GM12878 (cell line): ENCODE results near the gene PCDHGC4. TPM values are rescaled to one million over a fixed set of nuclear protein-coding genes. Genes with fewer than 3 reads are reported as not detected.

Experiments used
- ATAC-seq: fragments of 200-7000 bp; cut with Tn5 transposase; 3 replicates; pipeline ENCODE4 v1.9.1; 2020; ENCODE audit warnings: mild to moderate bottlenecking, moderate library complexity
- BruUV-seq: library from RNA; stranded (reverse); fragments of 400-500 nt; replicated peaks from 2 replicates; lab custom pipeline; 2021; lab: Mats Ljungman, UMichigan
- CTCF ChIA-PET: fragments of 300-600 bp; sonication (Branson Sonifier 250); formaldehyde crosslinking; extraction: SDS; loops from one replicate; lab custom pipeline; 2021; ENCODE audit warnings: inconsistent platforms; lab: Yijun Ruan, JAX
- POLR2A ChIA-PET: fragments of 350-600 bp; formaldehyde crosslinking; extraction: SDS; loops from one replicate; lab custom pipeline; 2021; ENCODE audit warnings: inconsistent platforms; lab: Charles Lee
- RAD21 ChIA-PET: fragments of 300-600 bp; sonication (Branson Sonifier 250); formaldehyde crosslinking; loops from one replicate; lab custom pipeline; 2023; ENCODE audit warnings: antibody characterized with exemption; ENCODE audit not compliant: unreplicated experiment; lab: Charles Lee
- SMC1A ChIA-PET: fragments of 300-600 bp; sonication (Branson Sonifier 250); formaldehyde crosslinking; loops from one replicate; lab custom pipeline; 2023; ENCODE audit not compliant: unreplicated experiment, uncharacterized antibody; lab: Charles Lee
- DNase-seq: peaks from one replicate; pipeline ENCODE4 v3.0.0-alpha.2; 2011; ENCODE audit warnings: low read depth, low spot score
- FAIRE-seq: peaks from 3 replicates; lab custom pipeline; 2011; peaks lifted over from hg19 to GRCh38; lab: Jason Lieb, UNC
- H2AFZ ChIP-seq: 2 replicates; pipeline ENCODE4 v1.6.0; 2011; ENCODE audit warnings: low read depth, low read length, control low read depth; ENCODE audit not compliant: control insufficient read depth
- H3K27ac ChIP-seq: 2 replicates; pipeline ENCODE4 v1.5.1; 2011; ENCODE audit warnings: control low read depth; ENCODE audit not compliant: control insufficient read depth, insufficient read depth
- H3K27me3 ChIP-seq, 2 experiments: replicated peaks in 1 of 2; 2 replicates each; pipeline versions ENCODE4 v1.6.0 to v1.6.1; 2011; ENCODE audit warnings: low read length in 1 of 2; ENCODE audit not compliant: control insufficient read depth in 2 of 2, insufficient read depth in 2 of 2
- H3K36me3 ChIP-seq, 2 experiments: 2 replicates each; pipeline ENCODE4 v1.5.1; 2011; ENCODE audit warnings: low read length in 1 of 2; ENCODE audit not compliant: control insufficient read depth in 2 of 2, insufficient read depth in 2 of 2
- H3K4me1 ChIP-seq: 2 replicates; pipeline ENCODE4 v1.6.1; 2011; ENCODE audit warnings: mild to moderate bottlenecking, low read length, moderate library complexity, mixed read lengths; ENCODE audit not compliant: control insufficient read depth, insufficient read depth
- H3K4me2 ChIP-seq: 2 replicates; pipeline ENCODE4 v1.6.0; 2011; ENCODE audit warnings: control low read depth; ENCODE audit not compliant: control insufficient read depth, insufficient read depth
- H3K4me3 ChIP-seq: fragments of 200-600 bp; sonication (generic); 2 replicates; pipeline ENCODE4 v1.5.1; 2016
- H3K79me2 ChIP-seq: 2 replicates; pipeline ENCODE4 v1.6.0; 2011; ENCODE audit warnings: low read length; ENCODE audit not compliant: control insufficient read depth, insufficient read depth
- H3K9ac ChIP-seq: 2 replicates; pipeline ENCODE4 v1.8.0; 2011; ENCODE audit warnings: low read length, control low read depth, mixed read lengths; ENCODE audit not compliant: control insufficient read depth, insufficient read depth
- H3K9me3 ChIP-seq: replicated peaks from 3 replicates; pipeline ENCODE4 v1.5.1; 2011; ENCODE audit warnings: mild to moderate bottlenecking, low read length; ENCODE audit not compliant: control insufficient read depth, insufficient read depth
- H4K20me1 ChIP-seq: 2 replicates; pipeline ENCODE4 v1.6.0; 2011; ENCODE audit not compliant: control insufficient read depth, insufficient read depth
- EGR1 ChIP-seq, 2 experiments: IDR thresholded peaks; 1 replicate in 1 of 2; 2 replicates in 1 of 2; pipeline ENCODE4 v1.6.1; 2011 to 2012; ENCODE audit warnings: low read depth in 2 of 2, low read length in 2 of 2, borderline replicate concordance in 1 of 2, mild to moderate bottlenecking in 1 of 2, moderate library complexity in 1 of 2
- ETV6 ChIP-seq, 2 experiments: fragments of 450-650 bp in 1 of 2; IDR thresholded peaks in 1 of 2; conservative IDR thresholded peaks in 1 of 2; 2 replicates each; pipeline ENCODE4 v1.6.1; 2014; ENCODE audit warnings: antibody characterized with exemption in 1 of 2, borderline replicate concordance in 1 of 2, low read depth in 1 of 2, mild to moderate bottlenecking in 1 of 2, moderate library complexity in 1 of 2
- IRF3 ChIP-seq: fragments of 450-650 bp; IDR thresholded peaks from 2 replicates; pipeline ENCODE4 v1.6.1; 2014; ENCODE audit warnings: mild to moderate bottlenecking
- PML ChIP-seq: IDR thresholded peaks from 2 replicates; pipeline ENCODE4 v1.6.1; 2012; ENCODE audit warnings: low read length, inconsistent platforms
- POLR2A ChIP-seq: IDR thresholded peaks from 2 replicates; pipeline ENCODE4 v1.6.1; 2011; ENCODE audit warnings: low read depth, mild to moderate bottlenecking, low read length
- ZBTB40 ChIP-seq: fragments of 450-650 bp; IDR thresholded peaks from 2 replicates; pipeline ENCODE4 v1.6.1; 2016; ENCODE audit warnings: mild to moderate bottlenecking, moderate library complexity, borderline replicate concordance
- ZNF207 ChIP-seq: fragments of 450-650 bp; IDR thresholded peaks from 2 replicates; pipeline ENCODE4 v1.6.1; 2014; ENCODE audit warnings: antibody characterized with exemption, mild to moderate bottlenecking, borderline replicate concordance
- WGBS: methylation state at CpG from one replicate; pipeline ENCODE4 v1.1.6; 2016; ENCODE audit warnings: low lambda C conversion rate; ENCODE audit not compliant: insufficient replicate concordance, insufficient coverage; ENCODE audit errors: missing lambda C conversion rate; 5-methylcytosine and 5-hydroxymethylcytosine counted together
- in situ Hi-C: fragments of 300-500 bp; cut with MboI; formaldehyde crosslinking; loops from 9 replicates; pipeline ENCODE4 v1.14.3; 2018; ENCODE audit warnings: mixed read lengths
- intact Hi-C: fragments of 100-400 bp; cut with micrococcal nuclease; formaldehyde crosslinking; loops from one replicate; pipeline ENCODE4 v1.14.2; 2022; ENCODE audit not compliant: unreplicated experiment
- polyA plus RNA-seq, 11 experiments: library from polyadenylated mRNA; depleted of rRNA in 4 of 11; unstranded in 6 of 11; stranded (reverse) in 5 of 11; fragments of >200 nt; fragmentation: Nextera tagmentation in 4 of 11; fragmentation: Illumina TruSeq in 1 of 11; extraction: Ambion mirVana in 4 of 11; extraction: Trizol in 1 of 11; gene quantifications; 1 replicate in 1 of 11; 2 replicates in 10 of 11; pipeline versions ENCODE4 v1.2.1 to v1.2.3, GENCODE V29; 2011 to 2016; ENCODE audit warnings: inconsistent platforms in 2 of 11, missing spikeins in 2 of 11, low read depth in 1 of 11
- total RNA-seq, 4 experiments: library from RNA; depleted of rRNA in 3 of 4; stranded (reverse); fragments of >200 nt in 3 of 4; fragmentation: Illumina TruSeq in 1 of 4; extraction: Trizol in 1 of 4; gene quantifications; 2 replicates each; pipeline versions ENCODE4 v1.2.1 to v1.2.3, GENCODE V29; 2013 to 2021

PCDHGC4 gene
- total and polyA plus RNA-seq, 10 of the 15 experiments (the other 5 are each of a cell fraction or from before 2014, with no cell fraction given), result 0.04 to 1.2 (median 0.52) TPM

GRCh38 chr5:141508440-141508797, 23.6 kb downstream of the PCDHGC4 start:
- in situ Hi-C loops, result no loop called here
- peak; percentile 2; the same call in 2 of the 3 replicates for ATAC-seq
- peak overlapping the region; percentile 78 for H3K4me2 ChIP-seq
- H2AFZ ChIP-seq, result peak overlapping the region; percentile 16; the same call in 1 of the 2 replicates
- TF ChIP-seq PML (no peak), EGR1 (IDR thresholded peaks at IDR 0.05; ENCODE audit: borderline replicate concordance in 1 of 2, low read depth in 2 of 2, low read length in 2 of 2) (peak in 1 of 2 experiments; percentile 63; a peak in 2 of 3 replicates)
- H4K20me1 ChIP-seq, result no peaks in the 10 kb centered on the region
- H3K4me1 ChIP-seq, result peaks cover 76% of the 10 kb centered on the region
- RAD21 ChIA-PET, result interaction anchor here (0.8 to 11.6 kb wide), 13 partner anchors 15 to 128 kb away, joined by 3 to 109 read pairs (median 6); partner anchors contain the start of genes HDAC3, PCDHGA10, PCDHGA11 and PCDHGA12
- H3K27me3 ChIP-seq, result no peaks in the 10 kb centered on the region
- WGBS, result 1% methylated on average over 9 of the region's 9 CpGs
- no peaks in the 10 kb centered on the region for H3K9me3 ChIP-seq
- no TSS peak for BruUV-seq
- DNase-seq, result no peak
- peaks cover 0 to 4% of the 10 kb centered on the region in 2 experiments; a peak in 1 of 4 replicates for H3K36me3 ChIP-seq
- intact Hi-C loops, result no loop called here
- H3K79me2 ChIP-seq, result peaks cover 15% of the 10 kb centered on the region
- peak overlapping the region; percentile 90 for H3K27ac ChIP-seq
- CTCF ChIA-PET, result interaction anchor here (0.9 to 11.9 kb wide), 13 partner anchors 15 to 188 kb away, joined by 3 to 213 read pairs (median 15); partner anchors contain the start of genes DIAPH1, HDAC3, PCDHGA10 and PCDHGA11
- peak overlapping the region; percentile 65 for H3K4me3 ChIP-seq
- FAIRE-seq, result no peak
- peak overlapping the region; percentile 38 for H3K9ac ChIP-seq
- SMC1A ChIA-PET, result interaction anchor here (1.2 to 10.8 kb wide), 12 partner anchors 8 to 139 kb away, joined by 3 to 176 read pairs (median 8); partner anchors contain the start of genes PCDHGA11, PCDHGA12, PCDHGB3 and PCDHGC3
- POLR2A ChIA-PET, result interaction anchor here (1.2 to 2.0 kb wide), 3 partner anchors 26 to 111 kb away, joined by 3 to 5 read pairs (median 4); partner anchors contain the start of gene DIAPH1

GRCh38 chr5:141508798-141509611, 24.2 kb downstream of the PCDHGC4 start:
- ChIA-PET SMC1A (interaction anchor here (0.9 to 10.8 kb wide), 15 partner anchors 9 to 139 kb away, joined by 3 to 176 read pairs (median 7); partner anchors contain the start of genes PCDHGA11, PCDHGB3, PCDHGB7 and PCDHGC3), POLR2A (interaction anchor here (0.7 to 2.0 kb wide), 4 partner anchors 15 to 108 kb away, joined by 3 to 5 read pairs (median 4); partner anchors contain the start of gene PCDHGC3), CTCF (interaction anchor here (0.9 to 11.9 kb wide), 17 partner anchors 15 to 189 kb away, joined by 3 to 213 read pairs (median 11); partner anchors contain the start of genes DIAPH1, HDAC3, PCDHGA10 and PCDHGA11), RAD21 (interaction anchor here (0.8 to 11.6 kb wide), 14 partner anchors 14 to 128 kb away, joined by 3 to 109 read pairs (median 4); partner anchors contain the start of genes HDAC3, PCDHGA10, PCDHGA11 and PCDHGC3)
- in situ Hi-C loops (no loop called here), intact Hi-C loops (no loop called here)
- Histone ChIP-seq H3K36me3 (peaks cover 0 to 4% of the 10 kb centered on the region in 2 experiments; a peak in 1 of 4 replicates), H3K27ac (peak overlapping the region; percentile 90), H3K79me2 (peaks cover 15% of the 10 kb centered on the region), H2AFZ (0 out of 2 replicates have a peak overlapping the region, but pooled peaks have one; percentile 16), H3K9ac (peak overlapping the region; percentile 38), H4K20me1 (no peaks in the 10 kb centered on the region), H3K4me1 (peaks cover 76% of the 10 kb centered on the region), H3K9me3 (no peaks in the 10 kb centered on the region), H3K27me3 (no peaks in the 10 kb centered on the region), H3K4me3 (peak overlapping the region; percentile 65), H3K4me2 (peak overlapping the region; percentile 89)
- DNase-seq (no peak), ATAC-seq (peak; percentile 15), FAIRE-seq (no peak)
- WGBS, result under 1% methylated on average over 20 of the region's 23 CpGs
- no TSS peak for BruUV-seq
- TF ChIP-seq ZNF207 (no peak), ZBTB40 (no peak), IRF3 (no peak), POLR2A (no peak; the same call in 1 of the 2 replicates), ETV6 (conservative IDR thresholded peaks at IDR 0.05 in 1 of 2, IDR thresholded peaks at IDR 0.05 in 1 of 2; ENCODE audit: borderline replicate concordance in 1 of 2, low read depth in 1 of 2) (peak in 1 of 2 experiments; percentile 47; a peak in 1 of 4 replicates)
